Ascending aorta (tissue), 2 donors: ENCODE measurements around the gene ZFP36L2. TPM values are rescaled to one million over a fixed set of nuclear protein-coding genes. Genes with fewer than 3 reads are reported as not detected.
A peak's percentile ranks its signal among the peaks of the same experiment; 100 is the strongest.

Source experiments
- DNase-seq, 2 donors: peaks; one replicate each; pipeline ENCODE4 v3.0.0-alpha.2; 2019; ENCODE audit warnings: low spot score in 2 of 2
- H3K27ac ChIP-seq, 2 donors: fragments of 200-600 bp; sonication (generic); one replicate each; pipeline ENCODE4 v1.5.1; 2016 to 2017; ENCODE audit warnings: mild to moderate bottlenecking in 1 of 2
- H3K27me3 ChIP-seq: fragments of 200-600 bp; sonication (generic); one replicate; pipeline ENCODE4 v1.5.1; 2017
- H3K36me3 ChIP-seq, 2 donors: fragments of 200-600 bp; sonication (generic); one replicate each; pipeline ENCODE4 v1.5.1; 2016
- H3K4me1 ChIP-seq, 2 donors: fragments of 200-600 bp; sonication (generic); one replicate each; pipeline ENCODE4 v1.5.1; 2016 to 2017; ENCODE audit warnings: mild to moderate bottlenecking in 1 of 2
- H3K4me3 ChIP-seq, 2 donors: fragments of 200-600 bp; sonication (generic); one replicate each; pipeline ENCODE4 v1.5.1; 2016 to 2017; ENCODE audit warnings: mild to moderate bottlenecking in 1 of 2
- H3K9me3 ChIP-seq, 2 donors: fragments of 200-600 bp; sonication (generic); one replicate each; pipeline ENCODE4 v1.5.1; 2016
- intact Hi-C: fragments of 100-400 bp; cut with DNase I; formaldehyde crosslinking; loops from one replicate; pipeline ENCODE4 v1.15.1; 2023
- total RNA-seq: library from RNA; depleted of rRNA; stranded (reverse); fragments of >200 nt; gene quantifications from one replicate; pipeline ENCODE4 v1.1.0, GENCODE V29; 2016
- TF ChIP-seq, protein P1 (sequence below), 3 experiments: fragments of 200-600 bp in 2 of 3; fragments of 450-650 bp in 1 of 3; sonication (generic) in 2 of 3; IDR thresholded peaks; one replicate each; pipeline ENCODE4 v1.5.1; 2016 to 2019; ENCODE audit warnings: antibody characterized with exemption in 3 of 3, mild to moderate bottlenecking in 1 of 3, moderate library complexity in 1 of 3

ZFP36L2 gene, protein sequence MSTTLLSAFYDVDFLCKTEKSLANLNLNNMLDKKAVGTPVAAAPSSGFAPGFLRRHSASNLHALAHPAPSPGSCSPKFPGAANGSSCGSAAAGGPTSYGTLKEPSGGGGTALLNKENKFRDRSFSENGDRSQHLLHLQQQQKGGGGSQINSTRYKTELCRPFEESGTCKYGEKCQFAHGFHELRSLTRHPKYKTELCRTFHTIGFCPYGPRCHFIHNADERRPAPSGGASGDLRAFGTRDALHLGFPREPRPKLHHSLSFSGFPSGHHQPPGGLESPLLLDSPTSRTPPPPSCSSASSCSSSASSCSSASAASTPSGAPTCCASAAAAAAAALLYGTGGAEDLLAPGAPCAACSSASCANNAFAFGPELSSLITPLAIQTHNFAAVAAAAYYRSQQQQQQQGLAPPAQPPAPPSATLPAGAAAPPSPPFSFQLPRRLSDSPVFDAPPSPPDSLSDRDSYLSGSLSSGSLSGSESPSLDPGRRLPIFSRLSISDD
- total RNA-seq = 148 TPM

DNA sequence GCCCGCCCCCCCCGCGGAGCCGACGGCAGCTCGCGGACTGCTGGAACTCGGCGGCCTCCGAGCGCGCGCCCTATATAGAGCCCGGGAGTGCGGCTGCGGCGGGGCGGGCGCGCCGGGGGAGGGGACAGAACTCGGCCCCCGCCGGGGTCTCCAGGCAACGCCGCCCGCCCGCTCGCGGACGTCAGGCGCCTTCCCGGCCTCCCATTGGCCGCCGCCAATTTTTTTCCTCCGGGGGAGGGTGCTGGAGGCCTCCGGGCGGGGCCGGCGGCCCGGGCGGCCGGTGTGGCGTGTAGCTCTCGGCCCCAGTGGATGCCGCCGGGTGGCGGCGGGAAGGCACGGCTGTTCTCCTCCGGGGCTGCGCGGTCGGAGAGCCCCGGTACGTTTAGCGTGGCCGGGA lies at the start of gene ZFP36L2:
ZFP36L2 (minus strand) TSS at position 49 of the 397 bp plus-strand sequence. CDS start 291 bp downstream, outside the sequence.
- peaks cover 6 to 17% of the 10 kb centered on the region in 2 donors for H3K4me1 ChIP-seq
- peak within 1 kb of the TSS; percentile 98 for H3K27ac ChIP-seq
- peaks cover 30 to 44% of the 10 kb centered on the region in 2 donors for H3K36me3 ChIP-seq
- H3K27me3 ChIP-seq = no peaks in the 10 kb centered on the region
- TF ChIP-seq, protein P1, sequence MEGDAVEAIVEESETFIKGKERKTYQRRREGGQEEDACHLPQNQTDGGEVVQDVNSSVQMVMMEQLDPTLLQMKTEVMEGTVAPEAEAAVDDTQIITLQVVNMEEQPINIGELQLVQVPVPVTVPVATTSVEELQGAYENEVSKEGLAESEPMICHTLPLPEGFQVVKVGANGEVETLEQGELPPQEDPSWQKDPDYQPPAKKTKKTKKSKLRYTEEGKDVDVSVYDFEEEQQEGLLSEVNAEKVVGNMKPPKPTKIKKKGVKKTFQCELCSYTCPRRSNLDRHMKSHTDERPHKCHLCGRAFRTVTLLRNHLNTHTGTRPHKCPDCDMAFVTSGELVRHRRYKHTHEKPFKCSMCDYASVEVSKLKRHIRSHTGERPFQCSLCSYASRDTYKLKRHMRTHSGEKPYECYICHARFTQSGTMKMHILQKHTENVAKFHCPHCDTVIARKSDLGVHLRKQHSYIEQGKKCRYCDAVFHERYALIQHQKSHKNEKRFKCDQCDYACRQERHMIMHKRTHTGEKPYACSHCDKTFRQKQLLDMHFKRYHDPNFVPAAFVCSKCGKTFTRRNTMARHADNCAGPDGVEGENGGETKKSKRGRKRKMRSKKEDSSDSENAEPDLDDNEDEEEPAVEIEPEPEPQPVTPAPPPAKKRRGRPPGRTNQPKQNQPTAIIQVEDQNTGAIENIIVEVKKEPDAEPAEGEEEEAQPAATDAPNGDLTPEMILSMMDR (IDR thresholded peaks at IDR 0.05) = peak in 1 of 3 experiments; percentile 19
- H3K9me3 ChIP-seq = no peaks in the 10 kb centered on the region
- DNase-seq = peak; percentile 78 to 96
- peak within 1 kb of the TSS; percentile 81 to 89 for H3K4me3 ChIP-seq
- intact Hi-C loops = loop anchor here (2.0 to 5.0 kb wide), 8 partner anchors 76 to 398 kb away; no protein-coding TSS in a partner anchor

DNA sequence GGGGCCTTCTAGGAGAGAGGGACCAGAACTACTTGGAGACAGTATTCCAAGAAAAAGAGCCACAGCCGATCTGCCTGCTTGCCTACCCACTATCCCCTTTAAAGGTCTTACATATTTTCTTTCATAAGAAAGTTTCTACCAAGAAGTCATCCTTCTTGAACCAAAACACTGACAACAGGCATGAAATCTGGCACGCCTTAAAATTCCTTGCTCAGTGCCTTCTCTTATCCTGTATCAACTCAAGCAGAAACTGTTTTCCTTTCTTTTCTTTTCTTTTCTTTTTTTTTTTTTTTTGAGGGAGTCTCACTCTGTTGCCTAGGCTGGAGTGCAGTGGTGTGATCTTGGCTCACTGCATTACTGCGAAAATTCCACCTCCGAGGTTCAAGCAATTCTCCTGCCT lies 48.3 kb upstream of the ZFP36L2 start:
- no peak overlapping the region for H3K4me3 ChIP-seq
- peaks cover 19 to 46% of the 10 kb centered on the region in 2 donors for H3K4me1 ChIP-seq
- intact Hi-C loops = no loop called here
- DNase-seq = no peak
- peak overlapping the region; percentile 79 to 82 for H3K27ac ChIP-seq
- no peaks in the 10 kb centered on the region for H3K9me3 ChIP-seq
- TF ChIP-seq, protein P1 (IDR thresholded peaks at IDR 0.05) = no peak
- no peaks in the 10 kb centered on the region for H3K27me3 ChIP-seq
- H3K36me3 ChIP-seq = peaks cover 0 to 3% of the 10 kb centered on the region in 2 donors

DNA sequence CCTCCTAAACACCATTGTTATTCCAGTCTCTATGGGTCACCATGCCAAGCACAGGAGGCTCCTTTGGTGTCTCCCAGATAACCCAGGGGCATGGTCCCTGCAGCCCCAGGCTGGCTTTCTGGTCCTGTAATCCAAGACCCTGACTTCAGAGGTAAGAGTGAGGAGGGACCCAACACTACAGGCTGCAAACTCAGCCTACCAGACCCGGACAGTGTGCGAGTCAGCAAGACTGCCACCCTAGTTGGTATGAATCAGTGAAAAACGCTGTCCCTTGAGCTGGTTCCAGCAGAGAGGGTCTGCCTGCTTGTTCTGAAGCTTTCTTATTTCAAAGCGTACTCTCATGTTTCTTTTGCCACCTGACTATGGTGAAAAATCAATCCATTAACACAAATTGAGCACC lies 47.6 kb upstream of the ZFP36L2 start:
- Histone ChIP-seq H3K4me3 (no peak overlapping the region), H3K36me3 (no peaks in the 10 kb centered on the region), H3K4me1 (peaks cover 23 to 53% of the 10 kb centered on the region in 2 donors), H3K27ac (peak overlapping the region; percentile 56 to 82), H3K9me3 (no peaks in the 10 kb centered on the region), H3K27me3 (no peaks in the 10 kb centered on the region)
- intact Hi-C loops = no loop called here
- DNase-seq = no peak
- TF ChIP-seq, protein P1 (IDR thresholded peaks at IDR 0.05) = no peak

DNA sequence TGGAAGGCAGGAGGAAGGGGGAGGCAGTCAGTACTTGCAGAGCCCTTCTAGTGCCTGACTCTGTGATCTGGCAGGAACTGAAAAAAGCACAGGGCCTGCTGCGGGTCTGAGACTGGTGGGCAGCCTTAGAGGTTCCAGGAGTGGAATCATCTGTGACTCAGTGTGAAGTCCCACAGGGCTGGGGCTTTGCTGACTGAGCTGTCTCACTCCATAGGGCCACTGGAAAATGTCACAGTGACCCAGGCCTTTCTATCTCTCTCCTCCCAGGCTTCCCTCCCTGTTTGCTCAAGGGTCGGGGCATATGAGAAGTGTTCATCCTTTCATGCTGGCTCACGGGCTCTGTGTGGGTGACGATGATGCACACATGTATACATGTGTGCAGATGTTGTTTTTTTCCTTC lies 47.1 kb upstream of the ZFP36L2 start:
- peaks cover 24 to 56% of the 10 kb centered on the region in 2 donors for H3K4me1 ChIP-seq
- H3K36me3 ChIP-seq = no peaks in the 10 kb centered on the region
- no peaks in the 10 kb centered on the region for H3K27me3 ChIP-seq
- peak overlapping the region; percentile 56 to 82 for H3K27ac ChIP-seq
- TF ChIP-seq, protein P1 (IDR thresholded peaks at IDR 0.05) = no peak
- peak in 1 of 2 donors; percentile 75 for DNase-seq
- no peaks in the 10 kb centered on the region for H3K9me3 ChIP-seq
- H3K4me3 ChIP-seq = no peak overlapping the region
- intact Hi-C loops = no loop called here

DNA sequence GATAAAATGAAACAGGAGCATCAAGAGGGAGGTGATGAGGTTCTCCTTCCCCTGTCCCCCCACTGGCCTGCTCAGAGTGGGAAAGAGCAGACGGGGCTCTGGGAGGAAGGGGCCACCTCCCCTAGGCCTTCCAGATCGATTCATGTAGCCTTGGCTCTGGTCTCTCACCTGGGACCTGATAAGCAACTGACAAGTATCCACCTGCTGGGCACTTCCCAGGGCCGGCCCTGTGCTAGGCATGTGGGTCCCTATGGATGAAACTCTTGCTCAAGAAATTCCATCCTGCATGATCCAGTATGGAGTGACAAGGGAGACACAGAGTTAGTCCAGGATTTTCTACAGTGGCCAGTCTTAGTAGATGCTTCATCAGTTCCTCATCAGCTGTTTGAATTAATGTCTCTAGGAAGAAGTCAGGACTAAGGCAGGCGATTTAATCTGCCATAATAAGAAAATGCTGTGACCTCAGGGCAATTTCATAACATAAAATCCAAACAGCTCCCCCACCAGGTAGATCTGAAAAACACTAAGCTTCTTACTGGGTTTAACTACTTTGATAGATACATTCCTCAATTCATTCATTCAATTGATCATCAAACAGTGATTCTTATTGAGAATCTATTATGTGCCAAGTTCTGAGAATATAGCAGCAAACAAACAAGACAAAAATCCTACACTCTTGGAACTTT lies 44.7 kb upstream of the ZFP36L2 start:
- no peaks in the 10 kb centered on the region for H3K36me3 ChIP-seq
- H3K27me3 ChIP-seq = no peaks in the 10 kb centered on the region
- peaks cover 20 to 50% of the 10 kb centered on the region in 2 donors for H3K4me1 ChIP-seq
- TF ChIP-seq, protein P1 (IDR thresholded peaks at IDR 0.05) = no peak
- no peak overlapping the region for H3K4me3 ChIP-seq
- no peak overlapping the region for H3K27ac ChIP-seq
- DNase-seq = no peak
- H3K9me3 ChIP-seq = no peaks in the 10 kb centered on the region
- intact Hi-C loops = no loop called here
